ENCODE measurements around the gene ZNF81.
"Not testable (repeated sequence)": the region's sequence is repeated elsewhere in the genome, so short reads cannot be mapped to it uniquely, and the experiment has no call there.

Gene ZNF81

DNA sequence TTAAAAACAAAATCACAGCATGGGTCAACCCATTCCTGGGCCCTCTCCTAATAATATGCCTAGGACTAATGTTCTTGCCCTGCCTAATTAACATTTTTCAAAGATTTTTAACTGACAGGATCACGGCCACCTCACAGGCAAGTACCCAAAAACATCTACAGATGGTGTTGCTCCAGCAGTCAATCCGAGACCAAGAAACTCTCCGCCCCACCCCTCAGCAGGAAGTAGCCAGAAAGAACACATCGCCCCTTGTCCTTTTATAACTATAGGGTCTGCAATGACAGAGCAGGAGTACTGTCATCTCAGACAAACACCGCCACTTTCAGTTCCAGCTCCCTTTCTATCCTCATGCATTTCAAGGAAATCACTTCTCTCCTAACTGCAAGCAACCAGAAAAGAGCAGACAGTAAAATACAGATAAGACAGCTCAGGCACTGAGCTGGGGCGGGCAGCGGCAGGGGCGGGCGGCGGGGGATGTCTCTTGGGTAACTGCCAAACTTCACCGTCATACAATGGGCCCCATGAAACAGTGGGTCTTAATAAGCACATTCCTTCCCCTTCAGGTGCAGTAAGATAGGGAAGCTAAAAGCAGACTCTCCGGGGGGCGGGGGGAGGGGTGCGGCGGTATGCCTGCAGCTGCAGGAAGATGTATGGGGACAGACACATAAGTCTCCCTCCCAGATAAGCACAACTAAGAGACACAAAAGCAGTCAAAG, 99.7 kb downstream of the ZNF81 start:
- DNase-seq (ENCODE audit: low read depth) = no peak

DNA sequence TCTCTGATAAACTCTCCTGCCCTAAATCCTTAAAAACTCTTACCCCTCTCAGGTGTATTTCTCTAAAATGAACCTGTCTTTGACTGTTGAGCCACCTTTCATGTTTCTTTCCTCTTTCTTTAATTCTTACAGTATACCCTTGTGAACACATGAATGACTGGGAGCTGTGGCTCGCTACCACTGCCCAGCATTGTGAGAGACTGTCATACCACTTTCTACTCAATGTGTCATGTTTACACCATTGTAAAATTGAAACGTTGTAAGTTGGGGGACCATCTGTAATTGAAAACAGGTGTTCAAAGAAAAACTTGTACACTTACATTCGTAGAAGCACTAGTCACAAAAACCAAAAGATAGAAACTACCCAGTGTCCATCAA, 100.2 kb downstream of the ZNF81 start:
- DNase-seq (ENCODE audit: low read depth) = no peak

DNA sequence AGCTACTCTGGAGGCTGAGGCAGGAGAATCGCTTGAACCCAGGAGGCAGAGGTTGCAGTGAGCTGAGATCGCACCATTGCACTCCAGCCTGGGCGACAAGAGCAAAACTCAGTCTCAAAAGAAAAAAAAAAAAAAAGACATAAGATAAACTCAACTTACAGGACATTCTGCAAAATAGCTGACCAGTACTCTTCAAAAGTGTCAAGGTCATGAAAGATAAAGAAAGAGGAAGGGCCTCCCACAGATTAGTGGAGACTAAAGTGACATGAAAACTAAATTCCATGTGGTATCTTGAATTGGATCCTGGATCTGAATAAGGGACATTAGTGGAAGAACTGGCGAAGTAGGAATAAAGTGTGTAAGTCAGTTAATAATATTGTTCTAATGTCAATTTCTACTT, 103.7 kb downstream of the ZNF81 start:
- DNase-seq (ENCODE audit: low read depth) = no peak

DNA sequence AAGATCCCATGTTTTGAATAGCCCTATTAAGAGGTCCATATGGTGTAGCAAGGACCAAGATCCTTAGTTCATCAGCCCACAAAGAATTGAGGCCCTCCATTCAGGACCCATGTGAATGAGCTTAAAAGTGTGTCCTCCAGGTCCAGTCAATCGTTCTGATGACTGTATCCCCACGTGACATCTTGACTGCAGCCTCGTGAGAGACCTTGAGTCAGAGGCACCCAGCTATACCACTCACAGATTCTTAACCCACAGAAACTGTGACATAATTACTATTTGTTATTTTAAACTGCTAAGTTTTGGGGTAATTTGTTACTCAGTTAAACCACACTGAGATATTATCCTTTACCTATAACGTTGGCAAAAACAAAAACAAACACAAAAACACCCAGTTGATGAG, 104.7 kb downstream of the ZNF81 start:
- no peak for DNase-seq (ENCODE audit: low read depth)

DNA sequence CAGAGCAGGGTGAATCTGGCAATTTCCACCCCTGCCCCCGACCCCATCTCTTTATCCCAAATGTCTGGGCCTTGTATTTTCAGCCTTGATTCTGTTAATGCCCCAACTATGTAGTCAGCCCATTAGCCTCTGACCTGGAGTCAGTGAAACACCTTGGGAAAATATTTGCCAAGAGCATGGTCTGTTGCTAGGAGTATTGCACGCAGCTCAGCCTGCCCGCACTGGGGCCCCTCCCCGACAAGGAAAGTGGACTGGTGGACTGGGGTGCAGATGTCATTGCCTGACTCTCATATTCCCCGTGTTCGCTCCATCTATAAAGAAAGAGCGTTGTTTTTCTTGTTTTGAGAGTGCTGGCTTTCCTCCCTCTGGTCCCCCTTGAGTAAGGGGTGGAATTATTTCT, 118.6 kb downstream of the ZNF81 start:
- not testable (repeated sequence) for DNase-seq (ENCODE audit: low read depth)

DNA sequence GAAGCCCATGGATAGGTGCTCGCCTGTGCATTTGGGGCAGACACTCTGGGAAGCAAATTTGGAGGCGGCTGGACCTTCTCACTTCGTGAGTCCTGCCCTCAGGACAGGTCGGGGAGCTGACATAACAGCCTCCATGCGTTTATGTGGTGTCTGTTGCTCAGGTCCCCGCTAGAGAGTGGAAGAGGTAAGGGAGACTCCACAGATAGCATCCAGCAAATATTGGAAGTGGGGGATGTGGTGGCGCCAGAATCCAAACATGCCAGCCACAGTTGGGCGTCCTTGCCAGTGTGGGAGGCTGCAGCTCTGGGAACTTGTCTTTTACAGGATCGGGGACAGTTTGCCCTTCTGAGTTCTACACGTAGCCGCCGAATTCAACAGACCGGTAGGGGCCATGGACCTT, 119.3 kb downstream of the ZNF81 start:
- no peak for DNase-seq (ENCODE audit: low read depth)

DNA sequence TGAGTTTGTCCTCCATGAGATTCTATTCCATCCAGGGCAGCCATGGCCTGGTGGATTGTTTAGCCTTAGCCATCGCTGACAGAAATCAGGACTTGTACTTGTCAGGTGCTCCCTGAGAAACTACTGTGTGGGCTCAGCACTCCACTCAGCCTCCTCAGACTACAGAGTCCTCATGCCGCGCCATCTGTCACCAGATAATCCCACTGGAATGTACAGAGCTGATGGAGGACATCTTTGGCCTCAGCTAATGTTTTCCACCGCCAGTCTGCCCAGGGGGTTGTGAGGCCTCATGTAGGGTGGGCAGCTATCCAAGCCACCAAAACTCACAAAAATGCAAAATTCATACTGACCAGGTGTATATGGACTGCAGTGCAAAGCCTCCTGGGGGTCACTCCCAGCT, 121.5 kb downstream of the ZNF81 start:
- DNase-seq (ENCODE audit: low read depth) = not testable (repeated sequence)

DNA sequence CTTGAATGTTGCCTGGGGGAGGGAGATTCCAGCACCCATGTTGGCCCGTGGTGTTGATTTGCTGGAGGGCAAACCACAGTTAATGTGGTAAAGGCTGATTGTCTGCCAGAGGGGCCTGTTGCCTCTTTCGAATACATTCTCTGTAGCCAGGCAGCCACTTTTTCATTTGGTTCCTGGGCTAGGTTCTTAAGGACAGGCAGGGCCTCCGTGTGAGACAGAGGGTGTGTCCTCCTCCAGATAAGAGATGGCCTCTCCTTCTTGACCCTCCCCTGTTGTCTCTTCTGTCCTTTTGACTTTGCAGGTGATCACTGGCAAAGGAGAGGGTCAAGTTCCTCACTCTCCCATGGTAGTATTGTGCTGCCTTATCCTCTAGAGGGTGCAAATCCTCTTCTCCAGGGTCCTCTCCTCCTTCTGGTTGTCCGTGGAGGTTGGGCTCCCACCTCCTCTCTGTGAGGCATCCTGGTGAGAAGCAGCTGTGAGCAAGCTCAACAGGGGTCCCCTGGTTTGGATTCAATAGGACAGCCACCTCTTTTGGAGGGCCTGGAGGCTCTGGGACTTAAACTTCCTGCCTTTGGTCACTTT, 122.2 kb downstream of the ZNF81 start:
- no peak for DNase-seq (ENCODE audit: low read depth)

DNA sequence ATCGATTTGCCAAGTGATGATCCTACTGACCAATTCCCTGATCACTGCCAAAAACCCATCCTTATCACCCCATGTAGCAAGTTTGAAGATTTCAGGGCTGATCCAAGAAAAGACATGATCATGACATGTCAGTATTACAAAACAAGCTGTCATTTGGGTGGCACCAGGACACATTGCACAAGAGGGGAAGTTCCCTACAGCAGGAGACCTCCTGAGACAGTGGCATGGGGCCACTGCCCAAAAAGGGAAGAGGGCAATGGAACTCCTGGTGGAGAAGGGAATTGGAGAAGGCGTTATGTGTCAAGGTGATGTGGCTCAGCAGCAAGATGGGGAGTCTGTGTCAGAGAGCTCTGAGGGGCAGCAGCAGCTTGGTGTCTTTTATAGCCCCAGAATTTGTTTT, 123.7 kb downstream of the ZNF81 start:
- DNase-seq (ENCODE audit: low read depth) = no peak

DNA sequence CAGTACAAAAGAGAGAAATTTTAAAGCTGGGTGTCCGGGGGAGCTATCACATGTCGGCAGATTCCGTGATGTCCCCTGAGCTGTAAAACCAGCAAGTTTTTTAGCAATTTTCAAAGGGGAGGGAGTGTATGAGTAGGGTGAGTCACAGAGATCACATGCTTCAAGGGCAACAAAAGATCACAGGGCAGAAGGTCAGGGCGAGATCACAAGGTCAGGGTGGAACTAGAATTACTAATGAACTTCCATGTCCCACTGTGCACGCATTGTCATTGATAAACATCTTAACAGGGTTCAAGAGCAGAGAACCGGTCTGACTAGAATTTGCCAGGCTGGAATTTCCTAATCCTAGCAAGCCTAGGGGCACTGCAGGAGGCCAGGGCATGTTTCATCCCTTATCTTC, 125.1 kb downstream of the ZNF81 start:
- not testable (repeated sequence) for DNase-seq (ENCODE audit: low read depth)

DNA sequence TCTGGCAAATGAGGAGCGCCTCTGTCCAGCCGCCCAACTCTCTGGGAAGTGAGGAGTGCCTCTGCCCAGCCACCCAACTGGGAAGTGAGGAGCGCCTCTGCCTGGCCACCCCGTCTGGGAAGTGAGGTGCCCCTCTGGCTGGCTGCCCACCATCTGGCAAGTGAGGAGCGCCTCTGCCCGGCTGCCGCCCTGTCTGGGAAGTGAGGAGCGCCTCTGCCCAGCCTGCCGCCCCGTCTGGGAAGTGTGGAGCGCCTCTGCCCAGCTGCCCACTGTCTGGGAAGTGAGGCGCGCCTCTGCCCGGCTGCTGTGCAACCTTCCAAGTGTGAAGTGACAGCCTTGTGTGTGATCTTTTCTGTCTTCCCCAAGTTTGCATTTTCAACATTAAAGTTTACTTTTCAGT, 128.8 kb downstream of the ZNF81 start:
- DNase-seq (ENCODE audit: low read depth) = not testable (repeated sequence)

Data from HS-5 (cell line).